ENCODE measurements around the gene FAM117B. TPM values are rescaled to one million over a fixed set of nuclear protein-coding genes. Genes with fewer than 3 reads are reported as not detected.

Gene FAM117B
- total RNA-seq, 1 donor from 2014 or later, result 13.1 TPM

- no peaks in the 10 kb centered on the region for H3K9me3 ChIP-seq
- no peak overlapping the region for H3K4me3 ChIP-seq
- ATAC-seq (no peak), DNase-seq (no peak)
- H3K27ac ChIP-seq, result no peak overlapping the region
- no peaks in the 10 kb centered on the region for H3K27me3 ChIP-seq (ENCODE audit: low read depth)
- intact Hi-C loops (cut with DNase I), result no loop called here
- H3K4me1 ChIP-seq, result peaks cover 10% of the 10 kb centered on the region
- H3K36me3 ChIP-seq, result peaks cover 29% of the 10 kb centered on the region
- no peak for TF ChIP-seq CTCF (IDR thresholded peaks at IDR 0.05)
These were observed 123.4 kb downstream of the FAM117B start for GRCh38 chr2:202758128-202758527.

DNA sequence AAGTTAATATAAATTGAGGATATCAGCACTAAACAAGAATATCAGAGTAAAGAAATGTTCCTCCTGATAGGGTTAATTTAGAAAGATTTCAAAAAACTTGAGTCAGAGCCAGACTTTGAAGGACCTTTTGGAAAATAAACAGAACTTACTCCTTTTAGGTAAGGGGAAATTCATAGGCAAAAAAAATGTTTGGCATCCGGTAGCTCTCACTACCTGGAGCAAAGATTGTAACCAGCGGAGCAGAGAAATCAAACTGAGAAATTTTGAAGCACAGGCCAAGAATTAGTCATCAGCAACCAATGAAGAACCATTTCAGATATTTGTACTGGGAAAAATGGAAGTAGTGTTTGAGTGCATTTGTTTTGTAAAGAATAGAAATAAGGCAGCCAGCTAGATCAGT lies 123.8 kb downstream of the FAM117B start:
- Histone ChIP-seq H3K4me1 (peaks cover 10% of the 10 kb centered on the region), H3K27ac (no peak overlapping the region), H3K4me3 (no peak overlapping the region), H3K36me3 (peaks cover 31% of the 10 kb centered on the region), H3K27me3 (ENCODE audit: low read depth) (no peaks in the 10 kb centered on the region), H3K9me3 (no peaks in the 10 kb centered on the region)
- TF ChIP-seq CTCF (IDR thresholded peaks at IDR 0.05), result no peak
- intact Hi-C loops (cut with DNase I), result no loop called here
- ATAC-seq (peak; percentile 74 to 94), DNase-seq (no peak)

- Histone ChIP-seq H3K27ac (no peak overlapping the region), H3K27me3 (ENCODE audit: low read depth) (no peaks in the 10 kb centered on the region), H3K9me3 (no peaks in the 10 kb centered on the region), H3K36me3 (peaks cover 41% of the 10 kb centered on the region), H3K4me1 (peaks cover 10% of the 10 kb centered on the region), H3K4me3 (no peak overlapping the region)
- intact Hi-C loops (cut with DNase I), result no loop called here
- ATAC-seq (peak in 1 of 2 donors; percentile 8), DNase-seq (no peak)
- no peak for TF ChIP-seq CTCF (IDR thresholded peaks at IDR 0.05)
These were observed 126.1 kb downstream of the FAM117B start for GRCh38 chr2:202760848-202761247.

DNA sequence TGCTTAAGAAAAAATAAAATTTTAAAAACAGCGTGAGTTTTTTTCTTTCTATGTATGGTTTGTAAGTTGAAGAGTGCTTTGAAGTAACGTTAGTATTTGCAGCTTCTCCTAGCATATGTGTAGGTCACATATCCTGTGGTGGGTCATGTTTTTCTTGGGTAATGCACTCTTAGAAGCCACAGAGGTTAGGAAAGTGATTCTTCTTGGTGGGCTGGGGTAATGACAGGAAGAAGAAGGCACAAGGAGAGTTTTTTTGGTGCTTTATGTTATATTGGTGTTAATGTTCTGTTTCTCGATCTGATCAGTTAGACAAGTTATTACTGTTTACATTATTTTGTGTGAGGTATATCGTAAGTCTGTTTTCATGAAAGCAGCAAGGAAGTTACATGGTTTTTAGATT lies 127.8 kb downstream of the FAM117B start:
- ATAC-seq (no peak), DNase-seq (no peak)
- Histone ChIP-seq H3K9me3 (no peaks in the 10 kb centered on the region), H3K4me1 (peaks cover 8% of the 10 kb centered on the region), H3K27ac (no peak overlapping the region), H3K4me3 (no peak overlapping the region), H3K36me3 (peaks cover 34% of the 10 kb centered on the region), H3K27me3 (ENCODE audit: low read depth) (no peaks in the 10 kb centered on the region)
- intact Hi-C loops (cut with DNase I), result no loop called here
- no peak for TF ChIP-seq CTCF (IDR thresholded peaks at IDR 0.05)

DNA sequence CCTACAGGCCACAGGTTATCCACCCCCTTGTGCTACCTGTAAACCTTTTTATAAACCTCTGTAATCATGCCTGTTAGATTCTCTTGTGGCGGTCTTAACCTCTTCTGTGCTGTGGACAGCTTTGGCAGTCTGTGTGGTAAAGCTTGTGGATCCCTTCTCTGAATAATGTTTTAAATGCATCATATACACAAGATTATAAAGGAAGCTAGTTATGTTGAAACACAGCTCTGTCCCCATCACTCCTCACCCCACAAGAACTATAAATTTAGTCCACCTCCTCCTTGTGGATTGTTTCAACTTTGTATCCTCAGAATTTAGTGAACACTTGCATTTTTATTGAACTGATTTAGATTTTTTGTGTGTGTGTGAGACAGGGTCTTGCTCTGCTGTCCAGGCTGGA lies 129.1 kb downstream of the FAM117B start:
- Histone ChIP-seq H3K4me3 (no peak overlapping the region), H3K27ac (no peak overlapping the region), H3K27me3 (ENCODE audit: low read depth) (no peaks in the 10 kb centered on the region), H3K9me3 (no peaks in the 10 kb centered on the region), H3K36me3 (peaks cover 22% of the 10 kb centered on the region), H3K4me1 (no peaks in the 10 kb centered on the region)
- intact Hi-C loops (cut with DNase I), result no loop called here
- ATAC-seq, result no peak
- no peak for TF ChIP-seq CTCF (IDR thresholded peaks at IDR 0.05)
- DNase-seq, result no peak

GRCh38 chr2:202764991-202765390 lies 130.2 kb downstream of the FAM117B start:
- Histone ChIP-seq H3K36me3 (peaks cover 12% of the 10 kb centered on the region), H3K27me3 (ENCODE audit: low read depth) (no peaks in the 10 kb centered on the region), H3K4me1 (no peaks in the 10 kb centered on the region), H3K4me3 (no peak overlapping the region), H3K9me3 (no peaks in the 10 kb centered on the region), H3K27ac (no peak overlapping the region)
- ATAC-seq (no peak), DNase-seq (no peak)
- intact Hi-C loops (cut with DNase I), result no loop called here
- no peak for TF ChIP-seq CTCF (IDR thresholded peaks at IDR 0.05)

All from lower lobe of right lung (tissue), 2 donors.